Measurements from ENCODE around the gene CD14. TPM values are rescaled to one million over a fixed set of nuclear protein-coding genes. Genes with fewer than 3 reads are reported as not detected.
A peak's percentile ranks its signal among the peaks of the same experiment; 100 is the strongest.
"Not testable (repeated sequence)": the region's sequence is repeated elsewhere in the genome, so short reads cannot be mapped to it uniquely, and the experiment has no call there.

CD14 gene
- total RNA-seq, 1 experiment from 2014 or later: 0.13 TPM

GRCh38 chr5:140664030-140664358 lies 31.0 kb upstream of the CD14 start:
- Histone ChIP-seq H3K23me2 (ENCODE audit: insufficient read length, low read depth, low read length, poor library complexity, severe bottlenecking) (peaks cover 5% of the 10 kb centered on the region), H2BK15ac (ENCODE audit: low read depth, low read length) (no peak overlapping the region), H2BK12ac (ENCODE audit: insufficient read length, low read depth, low read length) (no peak overlapping the region), H3K56ac (ENCODE audit: insufficient read length, low read depth, low read length) (no peak overlapping the region), H3K9me3 (ENCODE audit: control insufficient read depth, low read depth, low read length) (no peaks in the 10 kb centered on the region), H4K20me1 (ENCODE audit: control insufficient read depth, insufficient read depth, insufficient read length) (no peaks in the 10 kb centered on the region), H3K4ac (ENCODE audit: low read depth, low read length) (no peak overlapping the region), H3K79me2 (ENCODE audit: insufficient read depth, low read length) (no peaks in the 10 kb centered on the region), H3K9ac (ENCODE audit: extremely low read depth, insufficient read length, low read length) (no peak overlapping the region), H3K27me3 (ENCODE audit: insufficient read depth, low read length) (no peaks in the 10 kb centered on the region), H3K4me1 (ENCODE audit: insufficient read depth, low read length) (no peaks in the 10 kb centered on the region), H3K4me2 (ENCODE audit: insufficient read depth, insufficient read length, low read length) (peak overlapping the region; percentile 93), H4K5ac (ENCODE audit: insufficient read length, low read depth, low read length) (no peak overlapping the region), H2AK5ac (ENCODE audit: insufficient read length, low read length) (no peak overlapping the region), H2BK20ac (ENCODE audit: low read depth, low read length, poor library complexity, severe bottlenecking) (no peak overlapping the region), H3K14ac (ENCODE audit: insufficient read depth, low read length) (no peak overlapping the region), H3K27ac (ENCODE audit: insufficient read length, low read depth, low read length) (no peak overlapping the region), H4K8ac (replicated peaks; ENCODE audit: insufficient read length, low read depth, low read length) (no peak overlapping the region), H3K23ac (ENCODE audit: insufficient read length, low read depth, low read length) (no peak overlapping the region), H2BK5ac (ENCODE audit: insufficient read length, low read length) (no peak overlapping the region), H2AFZ (ENCODE audit: low read length) (no peak overlapping the region), H3T11ph (ENCODE audit: low read length) (no peak overlapping the region), H2BK120ac (ENCODE audit: low read depth, low read length, poor library complexity, severe bottlenecking) (no peak overlapping the region), H3K79me1 (ENCODE audit: insufficient read depth, low read depth, low read length, poor library complexity, severe bottlenecking) (peaks cover 4% of the 10 kb centered on the region), H4K91ac (ENCODE audit: insufficient read length, low read depth, low read length) (no peak overlapping the region), H3K18ac (ENCODE audit: insufficient read length, low read depth, low read length) (no peak overlapping the region)
- Mint-ChIP-seq H3K27ac (peak overlapping the region in 1 of 3 experiments; percentile 93; a peak in 1 of 7 replicates), H3K9me3 (no peaks in the 10 kb centered on the region), H3K4me1 (peaks cover 0 to 6% of the 10 kb centered on the region in 2 experiments; a peak in 2 of 4 replicates), H3K4me3 (peak overlapping the region; percentile 97), H3K27me3 (ENCODE audit: low read depth) (no peaks in the 10 kb centered on the region), H3K36me3 (ENCODE audit: insufficient read depth in 1 of 3, low read depth in 3 of 3) (peaks cover 17 to 72% (median 61%) of the 10 kb centered on the region in 3 experiments; a peak in 6 of 7 replicates)
- no peak for DNase-seq
- TF ChIP-seq CTCF (conservative IDR thresholded peaks at IDR 0.05): no peak
- WGBS (ENCODE audit: extremely low coverage, insufficient read length, low lambda C conversion rate): no CpG with 5 or more reads among the region's 18 CpGs

- H2BK120ac ChIP-seq (ENCODE audit: low read depth, low read length, poor library complexity, severe bottlenecking); H2BK5ac ChIP-seq (ENCODE audit: insufficient read length, low read length); H3T11ph ChIP-seq (ENCODE audit: low read length); H3K23ac ChIP-seq (ENCODE audit: insufficient read length, low read depth, low read length); H3K23me2 ChIP-seq (ENCODE audit: insufficient read length, low read depth, low read length, poor library complexity, severe bottlenecking); H3K27ac Mint-ChIP-seq; H3K27me3 ChIP-seq (ENCODE audit: insufficient read depth, low read length); H3K14ac ChIP-seq (ENCODE audit: insufficient read depth, low read length); H2AFZ ChIP-seq (ENCODE audit: low read length); H3K9me3 ChIP-seq (ENCODE audit: control insufficient read depth, low read depth, low read length); H3K79me2 ChIP-seq (ENCODE audit: insufficient read depth, low read length); H4K91ac ChIP-seq (ENCODE audit: insufficient read length, low read depth, low read length); H4K8ac ChIP-seq (replicated peaks; ENCODE audit: insufficient read length, low read depth, low read length); H2BK12ac ChIP-seq (ENCODE audit: insufficient read length, low read depth, low read length); H2BK20ac ChIP-seq (ENCODE audit: low read depth, low read length, poor library complexity, severe bottlenecking); H3K27ac ChIP-seq (ENCODE audit: insufficient read length, low read depth, low read length); H4K5ac ChIP-seq (ENCODE audit: insufficient read length, low read depth, low read length); H3K79me1 ChIP-seq (ENCODE audit: insufficient read depth, low read depth, low read length, poor library complexity, severe bottlenecking); H3K4me3 Mint-ChIP-seq; H3K56ac ChIP-seq (ENCODE audit: insufficient read length, low read depth, low read length); H3K4me2 ChIP-seq (ENCODE audit: insufficient read depth, insufficient read length, low read length); H4K20me1 ChIP-seq (ENCODE audit: control insufficient read depth, insufficient read depth, insufficient read length); H3K4me1 Mint-ChIP-seq; H3K4ac ChIP-seq (ENCODE audit: low read depth, low read length); DNase-seq; H3K18ac ChIP-seq (ENCODE audit: insufficient read length, low read depth, low read length); H3K9ac ChIP-seq (ENCODE audit: extremely low read depth, insufficient read length, low read length); H2AK5ac ChIP-seq (ENCODE audit: insufficient read length, low read length); H3K9me3 Mint-ChIP-seq; H2BK15ac ChIP-seq (ENCODE audit: low read depth, low read length); H3K27me3 Mint-ChIP-seq (ENCODE audit: low read depth); H3K4me1 ChIP-seq (ENCODE audit: insufficient read depth, low read length): not testable (repeated sequence)
- peaks cover 17 to 73% (median 66%) of the 10 kb centered on the region in 3 experiments for H3K36me3 Mint-ChIP-seq (ENCODE audit: insufficient read depth in 1 of 3, low read depth in 3 of 3)
- WGBS (ENCODE audit: extremely low coverage, insufficient read length, low lambda C conversion rate): no CpG with 5 or more reads among the region's 6 CpGs
Measured at GRCh38 chr5:140660371-140660770, 27.4 kb upstream of the CD14 start.

All from H9 (cell line).